SKM-1 (cell line): Measurements from ENCODE around the gene PDK3.

ENCODE experiments used
- DNase-seq: peaks from one replicate; lab custom pipeline; 2025; ENCODE audit not compliant: unreplicated experiment; lab: John Stamatoyannopoulos, UW

Gene PDK3

DNA sequence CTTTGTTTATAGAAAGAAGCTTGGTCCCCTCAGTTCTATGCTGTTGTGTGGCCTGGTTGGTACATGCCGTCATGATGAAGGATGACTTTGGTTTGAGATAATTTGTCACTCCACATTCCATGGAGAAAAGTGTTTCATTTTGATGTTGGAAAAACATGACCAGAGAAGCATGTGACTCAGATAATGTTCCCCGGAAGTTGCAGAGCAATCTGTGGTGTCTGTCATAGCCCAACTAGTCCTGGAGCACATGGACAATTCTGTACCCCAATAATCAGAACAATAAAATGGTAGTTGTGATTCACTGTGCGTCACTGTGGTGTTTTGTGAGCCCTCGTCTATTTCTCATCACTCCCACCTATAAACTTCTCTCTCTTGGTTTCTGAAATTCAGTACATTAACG lies 85.1 kb downstream of the PDK3 start:
- no peak for DNase-seq

GRCh38 chrX:24553011-24553410 lies 87.9 kb downstream of the PDK3 start:
- no peak for DNase-seq

DNA sequence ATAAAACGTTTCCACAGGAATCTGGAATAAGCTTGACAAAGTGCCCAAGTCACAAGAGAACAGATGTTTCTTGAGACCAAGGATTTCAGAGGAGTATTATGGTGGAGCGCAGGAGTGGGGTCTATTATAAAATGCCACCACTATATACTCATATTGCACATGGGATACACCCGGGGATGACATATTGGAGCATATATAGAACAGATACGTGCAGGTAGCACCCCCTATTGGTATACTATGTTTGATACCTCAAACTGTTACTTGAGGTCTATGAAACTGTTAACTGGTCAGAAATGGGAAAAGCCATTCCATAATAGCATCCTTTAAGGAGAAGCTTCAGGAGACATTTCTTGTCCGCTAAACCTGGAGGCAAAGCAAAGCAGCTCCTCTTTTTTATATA lies 96.0 kb downstream of the PDK3 start:
- no peak for DNase-seq

DNA sequence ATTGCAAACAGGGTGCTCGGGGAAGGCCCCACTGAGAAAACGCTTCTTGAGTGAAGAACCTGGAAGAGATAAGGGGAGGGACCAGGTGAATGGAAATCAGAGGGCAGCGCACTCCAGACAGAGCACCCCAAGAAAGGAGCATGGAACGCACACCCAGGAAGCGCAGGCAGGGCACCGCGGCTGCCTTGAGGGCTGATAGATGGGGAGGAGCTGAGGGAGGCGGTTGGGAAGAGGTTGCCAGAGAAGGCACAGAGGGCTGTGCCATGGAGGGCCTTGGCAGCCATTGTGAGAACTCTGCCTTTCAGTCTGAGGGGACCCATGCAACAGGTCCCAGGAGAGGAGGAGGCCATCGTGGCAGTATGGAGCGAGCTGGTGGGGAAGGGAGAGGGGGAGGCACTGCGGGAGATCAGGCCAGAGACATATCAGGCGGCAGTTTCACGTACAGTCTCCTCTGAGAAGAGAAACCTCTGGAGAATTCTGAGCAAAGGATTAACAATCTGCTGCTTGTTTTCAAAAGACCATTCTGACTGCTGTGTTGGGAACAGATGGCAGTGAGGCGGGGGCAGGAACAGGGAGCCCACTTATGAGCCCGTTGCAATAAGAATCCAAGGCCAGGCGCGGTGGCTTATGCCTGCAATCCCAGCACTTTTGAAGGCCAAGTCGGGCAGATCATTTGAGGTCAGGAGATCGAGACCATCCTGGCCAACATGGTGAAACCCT lies 98.4 kb downstream of the PDK3 start:
- no peak for DNase-seq

GRCh38 chrX:24566240-24566639 lies 101.2 kb downstream of the PDK3 start:
- DNase-seq, result no peak

DNA sequence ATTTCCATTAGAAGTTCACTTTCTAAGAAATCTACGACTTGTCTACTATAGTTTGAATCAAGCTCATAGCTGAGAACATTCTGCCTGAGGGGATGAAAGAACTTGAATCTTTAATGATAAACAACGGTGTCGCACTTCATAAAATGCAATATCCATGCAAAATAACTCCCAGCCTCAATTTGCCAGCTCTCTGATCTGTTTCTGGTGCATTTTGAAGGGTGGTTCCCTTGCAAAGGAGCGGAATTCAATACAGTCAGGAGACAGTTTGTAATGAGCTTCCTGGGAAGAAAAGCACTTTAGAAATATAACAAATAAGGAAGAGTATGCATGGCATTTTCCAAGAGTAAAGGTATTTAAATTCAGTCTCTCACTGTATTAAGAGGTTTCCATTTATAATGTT lies 102.1 kb downstream of the PDK3 start:
- DNase-seq, result no peak

- DNase-seq, result no peak
Observed at GRCh38 chrX:24574743-24575142, 109.7 kb downstream of the PDK3 start.

DNA sequence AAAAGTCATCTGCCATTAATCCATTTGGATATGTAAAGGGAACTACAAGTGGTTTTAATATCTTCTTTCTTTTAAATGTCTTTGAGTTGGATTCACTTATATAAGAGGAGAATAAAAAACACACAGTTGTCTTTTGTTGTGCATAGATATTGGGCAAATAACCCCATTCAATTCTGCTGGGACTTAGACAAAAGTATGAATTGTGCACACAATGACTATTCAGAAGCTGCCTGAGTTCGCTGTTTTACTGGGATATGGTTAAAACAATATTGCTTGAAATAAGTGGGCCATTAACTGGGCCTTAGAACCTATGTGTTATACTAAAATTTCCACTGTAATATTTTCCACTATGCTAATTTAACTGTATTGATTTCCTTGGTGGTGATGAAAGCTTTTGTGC lies 110.4 kb downstream of the PDK3 start:
- DNase-seq, result no peak

- no peak for DNase-seq
Observed at GRCh38 chrX:24577091-24577490, 112.0 kb downstream of the PDK3 start.
